HG03280 (cell line): ENCODE results near the gene KIAA1549.

ENCODE experiments used
- ATAC-seq: cut with Tn5 transposase; IDR thresholded peaks from one replicate; pipeline ENCODE4 v1.9.1; 2021; ENCODE audit warnings: mild to moderate bottlenecking, moderate library complexity; ENCODE audit not compliant: unreplicated experiment

The KIAA1549 gene

DNA sequence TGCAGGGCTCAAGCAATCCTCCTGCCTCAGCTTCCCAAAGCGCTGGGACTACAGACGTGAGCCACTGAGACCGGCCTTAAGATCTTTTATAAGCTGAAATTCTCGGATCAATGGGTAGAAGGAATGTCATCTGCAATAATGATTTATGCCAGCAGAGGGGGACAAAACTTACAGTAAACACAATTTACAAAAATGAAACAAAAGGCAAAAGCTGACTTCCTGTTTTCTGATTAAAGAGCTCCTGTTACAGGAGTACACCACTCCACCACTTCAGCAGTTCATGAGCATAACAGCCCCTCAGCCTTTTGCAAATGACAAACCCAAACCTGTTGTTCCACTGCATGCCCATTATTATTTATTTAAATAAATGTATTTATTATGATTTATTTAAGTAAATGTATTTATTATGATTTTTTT lies 94.7 kb downstream of the KIAA1549 start:
- peak; percentile 82 for ATAC-seq

- no peak for ATAC-seq
Observed at GRCh38 chr7:138885383-138886147, 95.6 kb downstream of the KIAA1549 start.

DNA sequence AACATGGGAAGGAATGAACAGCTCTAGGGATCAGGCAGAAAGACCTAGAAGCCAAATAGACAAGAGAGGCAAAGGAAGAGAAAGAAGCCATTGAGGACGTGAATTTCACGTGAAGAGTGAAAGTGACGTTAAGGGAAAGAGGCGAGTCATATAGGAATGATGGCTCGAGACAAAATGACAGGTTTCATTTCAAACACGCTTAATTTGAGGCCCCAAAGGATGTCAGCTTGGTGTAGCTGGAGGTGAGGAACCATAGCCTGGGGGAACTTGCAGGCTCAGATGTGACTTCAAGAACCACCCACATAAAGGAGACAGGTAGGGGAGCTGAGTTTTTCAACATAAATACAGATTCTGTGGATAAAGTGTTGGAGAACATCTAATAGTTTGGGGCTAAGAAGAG lies 98.9 kb downstream of the KIAA1549 start:
- ATAC-seq: no peak

DNA sequence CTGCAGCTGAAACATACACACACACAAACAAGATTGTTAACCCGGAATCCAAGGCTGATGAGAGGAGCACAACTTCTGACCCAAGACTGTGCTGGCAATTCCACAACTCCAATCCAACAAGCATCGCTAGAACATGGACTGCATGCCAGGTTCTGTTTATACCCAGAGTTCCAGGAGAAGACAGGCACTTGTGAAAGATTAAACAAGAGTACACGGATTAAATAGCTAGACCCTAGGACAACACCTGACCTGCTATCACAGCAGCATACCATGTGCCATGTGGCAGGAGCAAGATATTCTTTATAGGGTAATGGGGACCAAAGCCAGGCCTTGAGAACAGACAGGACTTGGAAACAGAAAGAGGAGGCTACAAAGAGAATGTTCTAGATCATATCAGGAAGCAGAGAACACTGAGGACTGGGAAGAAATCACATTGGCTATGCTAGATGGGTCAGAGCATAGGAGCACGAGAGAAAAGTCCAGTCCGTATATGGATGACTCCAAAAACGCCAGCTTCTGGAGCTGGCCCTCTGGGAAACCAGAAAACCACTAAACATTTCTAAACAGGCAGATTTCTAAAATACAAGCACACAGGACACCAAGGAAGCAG lies 99.5 kb downstream of the KIAA1549 start:
- ATAC-seq: no peak

DNA sequence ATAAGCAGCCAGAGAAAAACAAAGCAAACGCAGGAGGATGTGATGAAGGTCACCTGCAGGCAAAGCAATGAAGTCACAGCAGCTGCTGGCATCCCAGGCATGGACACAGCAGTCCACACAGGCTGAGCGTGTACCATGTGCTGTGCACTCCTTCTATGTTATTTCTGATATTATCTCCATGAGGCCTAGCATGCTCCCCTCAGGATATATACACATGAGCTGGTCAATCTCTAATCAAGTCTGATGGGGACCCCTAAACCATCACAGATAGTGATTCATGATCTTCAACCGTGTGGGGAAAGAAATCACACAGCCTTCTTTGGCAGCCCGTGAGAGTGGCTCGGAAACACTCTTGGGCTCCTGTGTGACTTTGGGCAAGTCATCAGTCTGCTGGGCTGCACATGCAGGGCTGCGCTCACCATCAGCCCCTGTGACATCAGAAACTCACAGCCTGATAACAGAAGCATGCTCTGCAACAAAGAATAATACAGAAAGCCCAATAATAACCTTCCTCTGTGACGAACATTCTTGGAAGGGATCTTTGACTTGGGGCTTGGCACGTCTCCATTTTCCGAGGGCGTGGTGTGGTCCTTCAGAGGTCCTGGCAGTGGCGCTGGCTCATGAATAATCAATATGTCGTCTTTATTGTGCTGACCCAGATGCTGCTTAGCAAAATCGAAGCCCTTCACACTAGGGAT lies 100.2 kb downstream of the KIAA1549 start:
- no peak for ATAC-seq

DNA sequence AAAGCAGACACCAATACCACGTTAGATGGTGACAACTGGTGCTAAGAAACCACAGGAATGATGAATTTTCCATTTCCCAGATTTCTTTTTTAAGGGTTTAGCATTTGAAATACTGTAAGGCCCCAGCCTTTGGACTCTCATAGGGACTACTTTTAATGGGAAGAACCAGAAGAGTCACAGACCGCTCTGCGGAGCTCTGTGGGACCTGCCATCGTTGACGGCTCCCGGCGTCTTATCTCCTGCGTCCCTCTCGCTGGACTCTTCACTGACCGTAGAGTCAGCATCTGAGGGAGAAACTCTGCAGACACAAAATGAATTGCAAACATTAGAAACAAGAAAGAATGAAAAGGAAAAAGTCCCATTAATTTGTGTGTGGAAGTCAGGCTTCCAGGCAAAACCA lies 101.8 kb downstream of the KIAA1549 start:
- no peak for ATAC-seq

- ATAC-seq: no peak
Observed at GRCh38 chr7:138878856-138879255, 102.3 kb downstream of the KIAA1549 start.

GRCh38 chr7:138878051-138878450 lies 103.1 kb downstream of the KIAA1549 start:
- ATAC-seq: no peak

DNA sequence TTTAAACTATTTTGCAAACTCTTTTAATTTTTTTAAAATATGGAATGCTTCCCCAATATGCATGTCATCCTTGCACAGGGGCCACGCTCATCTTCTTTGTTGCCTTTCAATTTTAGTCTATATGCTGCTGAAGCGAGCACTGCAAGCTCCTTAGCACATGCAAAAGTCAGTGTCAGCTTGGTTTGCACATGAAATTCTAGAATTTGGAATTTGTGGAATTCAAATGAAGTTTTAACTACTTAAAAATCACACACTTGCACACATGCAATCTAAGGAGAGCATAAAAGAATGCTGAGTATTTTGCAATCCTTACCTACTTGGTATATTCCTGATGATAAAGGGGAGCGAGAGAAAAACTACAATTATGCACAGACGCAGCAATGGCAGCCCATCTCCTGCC lies 104.9 kb downstream of the KIAA1549 start:
- ATAC-seq: no peak

GRCh38 chr7:138875794-138876193 lies 105.4 kb downstream of the KIAA1549 start:
- ATAC-seq: no peak

DNA sequence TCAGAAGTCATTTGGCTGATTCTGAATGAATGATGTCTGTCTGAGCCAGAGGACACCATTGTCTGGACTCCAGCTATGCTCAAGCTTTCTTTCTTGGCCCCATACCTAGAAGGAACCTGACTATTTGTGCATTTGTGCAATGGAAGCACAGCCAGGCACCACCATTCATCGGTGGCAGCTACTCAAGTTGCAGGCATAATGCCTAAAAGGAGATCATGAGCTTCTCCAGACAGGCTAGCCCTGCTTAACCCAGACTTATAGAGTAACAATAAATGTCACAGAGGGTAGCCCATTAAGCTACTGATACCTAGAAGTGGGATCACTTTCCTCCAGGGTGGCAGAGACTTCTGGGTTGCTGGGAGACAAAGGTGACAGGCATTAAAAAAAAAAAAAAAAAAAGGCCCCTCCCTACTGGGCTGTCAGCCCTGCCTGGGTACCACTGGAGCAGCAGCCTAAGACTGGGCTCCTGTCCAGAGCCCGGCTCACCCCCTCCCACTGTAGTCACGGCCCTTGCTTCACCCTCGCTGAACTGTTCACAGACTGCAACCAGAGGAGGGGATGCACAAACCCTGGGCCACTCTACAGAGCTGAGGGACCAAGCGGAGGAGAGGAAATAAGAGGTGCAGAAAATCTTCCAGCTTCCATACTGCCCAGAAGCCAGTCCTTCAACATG lies 107.8 kb downstream of the KIAA1549 start:
- ATAC-seq: no peak

GRCh38 chr7:138872576-138872975 lies 108.6 kb downstream of the KIAA1549 start:
- ATAC-seq: no peak

DNA sequence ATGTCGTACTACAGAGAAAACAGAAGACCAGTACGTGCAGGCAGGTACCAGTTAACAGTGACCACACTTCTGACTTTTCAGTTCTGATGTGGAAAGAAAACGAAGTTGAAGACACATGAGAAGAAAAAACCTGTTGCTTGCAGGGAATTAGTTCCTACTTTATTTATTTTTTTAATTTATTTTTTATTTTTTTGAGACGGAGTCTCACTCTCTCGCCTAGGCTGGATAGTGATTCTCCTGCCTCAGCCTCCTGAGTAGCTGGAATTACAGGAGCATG lies 109.4 kb downstream of the KIAA1549 start:
- ATAC-seq: no peak

DNA sequence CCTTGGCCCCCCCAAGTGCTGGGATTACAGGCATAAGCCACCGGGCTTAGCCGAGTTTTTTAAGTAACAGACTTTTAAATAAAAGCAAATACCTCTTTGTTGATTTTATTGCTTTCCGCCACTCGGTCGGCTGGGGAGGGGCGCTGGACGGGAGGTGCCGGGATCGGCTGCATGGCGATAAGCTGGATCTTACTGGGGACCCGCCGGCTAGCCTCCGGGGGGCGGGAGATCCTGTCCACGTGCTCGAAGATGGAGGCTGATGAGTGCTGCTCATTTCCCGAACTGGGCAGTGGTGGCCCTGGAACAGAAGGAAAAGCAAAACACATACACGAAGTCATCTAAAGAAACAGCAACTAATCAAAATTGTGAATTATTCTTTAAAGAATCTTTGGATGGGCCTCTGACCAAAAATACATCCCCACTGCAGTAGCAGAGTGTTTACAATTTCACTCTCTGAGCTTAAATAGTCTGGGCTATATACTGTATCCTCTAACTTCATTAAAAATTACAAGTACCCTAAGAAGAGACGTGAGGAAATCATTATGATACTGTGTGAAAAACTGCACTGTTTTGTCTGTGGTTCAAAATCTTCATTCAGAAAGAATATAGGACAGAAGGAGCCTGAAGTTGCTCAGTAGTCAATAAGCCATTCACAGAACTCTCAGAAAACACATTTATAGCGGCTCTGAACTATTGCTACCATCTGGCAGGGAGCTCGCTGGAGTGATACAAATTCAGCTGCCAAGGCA lies 110.0 kb downstream of the KIAA1549 start:
- ATAC-seq: no peak

DNA sequence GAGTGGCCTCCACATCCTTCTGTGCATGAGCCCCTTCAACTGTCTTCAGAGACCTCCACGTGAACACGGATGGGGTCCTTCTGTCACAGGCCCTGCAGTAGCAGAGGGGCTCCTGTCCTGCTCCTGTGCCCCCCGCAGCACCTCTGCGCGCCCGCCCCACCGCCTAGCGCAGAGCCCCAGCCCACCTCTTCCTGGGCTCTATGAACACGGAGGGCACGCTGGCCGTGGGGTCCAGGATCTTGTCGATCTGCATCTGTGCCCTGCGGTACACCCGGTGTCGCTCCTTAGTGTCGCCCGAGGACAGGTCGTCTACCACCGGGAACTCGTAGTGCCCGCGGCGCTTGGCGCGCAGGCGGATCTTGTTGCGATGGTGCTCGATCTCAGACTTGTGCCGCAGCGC lies 111.8 kb downstream of the KIAA1549 start:
- ATAC-seq: no peak

DNA sequence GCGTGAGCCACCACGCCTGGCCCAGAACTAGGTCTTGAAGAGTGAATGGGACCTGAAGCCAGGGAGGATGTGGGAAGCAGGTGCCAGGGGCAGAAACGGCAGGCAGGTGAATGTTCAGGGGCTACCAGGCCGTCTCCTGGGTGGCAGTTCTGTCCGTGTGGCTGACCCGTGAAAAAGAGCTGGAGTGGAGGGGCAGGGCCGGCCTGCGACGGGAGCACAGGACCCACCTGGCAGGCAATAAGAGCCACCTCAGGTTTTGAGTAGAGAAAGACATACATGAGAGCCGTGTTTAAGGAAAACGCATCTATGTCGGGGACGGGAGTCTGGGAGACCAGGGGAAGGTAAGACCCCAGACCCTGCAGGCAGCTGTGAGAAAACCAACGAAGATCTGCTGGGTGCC lies 112.5 kb downstream of the KIAA1549 start:
- no peak for ATAC-seq

DNA sequence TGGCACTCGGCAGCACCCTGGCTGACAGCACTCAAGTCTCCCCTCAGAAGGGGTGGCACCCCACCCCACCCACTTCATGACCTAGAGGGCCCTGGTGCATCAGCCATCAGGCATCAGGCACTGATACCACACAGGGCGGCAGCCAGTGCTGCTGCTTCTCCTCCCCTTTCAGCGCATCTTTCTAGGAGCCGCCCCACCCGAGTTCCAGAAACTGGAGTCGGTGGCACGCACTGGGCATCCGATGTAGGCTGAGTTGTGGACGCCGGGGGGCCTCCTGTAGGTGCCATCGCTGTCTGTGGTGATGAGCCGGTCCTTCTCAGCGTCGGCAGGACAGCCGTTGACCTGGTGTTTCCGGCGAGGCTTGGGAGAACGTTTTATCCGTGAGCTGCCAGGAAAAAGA lies 113.4 kb downstream of the KIAA1549 start:
- no peak for ATAC-seq

DNA sequence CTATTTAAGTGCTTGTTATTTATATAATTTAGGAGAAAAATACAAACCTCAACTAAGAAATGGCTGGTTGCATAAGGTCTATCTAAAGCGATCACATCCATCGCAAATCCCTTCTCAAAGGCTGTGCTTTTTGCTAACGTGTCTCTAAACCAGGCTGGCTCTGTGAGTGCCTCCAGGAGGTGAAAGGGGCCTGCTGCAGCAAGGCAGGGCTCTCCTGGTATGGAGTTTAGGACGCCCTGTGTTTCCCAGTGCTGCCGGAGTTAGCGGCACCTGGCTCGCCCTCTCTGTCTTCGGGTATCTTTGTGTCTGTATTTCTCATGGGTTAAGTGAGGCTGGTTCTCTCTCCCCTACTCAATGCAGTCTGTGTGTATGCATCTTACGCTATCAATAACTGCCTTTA lies 114.8 kb downstream of the KIAA1549 start:
- ATAC-seq: no peak

- ATAC-seq: no peak
Observed at GRCh38 chr7:138865843-138866242, 115.3 kb downstream of the KIAA1549 start.

DNA sequence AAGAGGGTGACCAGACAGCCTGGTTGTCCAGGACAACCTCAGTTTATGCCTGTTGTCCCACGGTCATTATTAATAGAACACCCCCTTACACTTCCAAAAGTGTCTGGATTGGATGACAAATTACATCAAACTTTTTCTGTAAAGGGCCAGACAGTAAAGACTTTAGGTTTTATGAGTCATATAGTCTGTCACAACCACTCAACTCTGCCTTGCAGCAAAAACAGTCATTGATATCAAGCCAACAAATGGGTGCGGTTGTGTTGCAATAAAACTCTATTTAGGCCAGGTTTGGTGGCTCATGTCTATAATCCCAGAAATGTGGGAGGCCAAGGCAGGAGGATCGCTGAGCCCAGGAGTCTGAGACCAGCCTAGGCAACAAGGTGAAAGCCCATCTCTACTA lies 116.5 kb downstream of the KIAA1549 start:
- ATAC-seq: no peak

DNA sequence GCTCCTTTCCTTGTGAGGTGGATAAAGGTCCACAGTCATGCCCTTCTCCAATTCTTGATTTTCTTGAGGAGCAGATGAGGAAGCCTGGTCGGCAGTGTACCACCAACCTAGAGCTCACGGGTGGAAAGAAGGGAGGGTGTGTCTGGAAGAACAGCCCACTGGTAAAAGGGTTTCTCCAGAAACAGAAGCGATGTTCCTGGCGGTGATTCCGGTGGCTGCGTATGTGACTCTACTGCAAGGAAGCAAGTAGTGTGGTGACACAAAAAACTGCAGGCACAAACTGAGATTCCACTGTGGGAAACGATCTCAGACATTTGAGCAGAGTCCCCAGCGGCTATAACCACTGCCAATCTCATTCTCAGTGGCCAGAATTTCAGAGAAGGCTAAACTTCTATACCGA lies 117.3 kb downstream of the KIAA1549 start:
- ATAC-seq: no peak
